Measurements from ENCODE around the gene CUL5. TPM values are rescaled to one million over a fixed set of nuclear protein-coding genes. Genes with fewer than 3 reads are reported as not detected.

Gene CUL5
- polyA plus RNA-seq, 1 of the 3 experiments (the other 2 are of a cell fraction) = 8.0 TPM

DNA sequence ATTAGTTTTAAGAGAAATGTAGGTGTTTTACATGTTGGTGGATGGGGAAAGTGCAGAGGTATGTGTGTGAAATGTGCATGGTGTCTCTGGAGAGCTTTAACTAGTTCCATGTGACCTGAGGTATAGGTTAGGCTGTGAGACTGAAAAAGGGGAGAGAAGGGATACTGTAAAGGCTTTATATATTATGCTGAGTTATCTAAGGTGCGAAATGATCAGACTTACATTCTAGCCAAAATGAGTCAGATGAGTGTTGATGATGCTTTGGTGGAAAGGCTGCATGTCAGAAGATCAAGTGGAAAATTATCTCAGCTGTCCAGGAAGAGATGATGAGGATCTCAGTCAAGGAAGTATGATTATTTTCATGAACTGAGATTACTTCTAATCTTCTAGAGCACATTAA, 128.5 kb downstream of the CUL5 start:
- H4K20me1 ChIP-seq (ENCODE audit: insufficient read depth) = no peaks in the 10 kb centered on the region
- H3F3A ChIP-seq (replicated peaks; ENCODE audit: insufficient read depth) = peaks cover 7% of the 10 kb centered on the region
- no peak overlapping the region for H2AFZ ChIP-seq (ENCODE audit: low read depth)
- POLR2A ChIA-PET = no interaction called here
- H3K9me2 ChIP-seq = no peaks in the 10 kb centered on the region
- DNase-seq = no peak
- TF ChIP-seq MEF2A (IDR thresholded peaks at IDR 0.05; ENCODE audit: borderline replicate concordance, low read depth) (no peak), YY1 (IDR thresholded peaks at IDR 0.05; ENCODE audit: low read depth) (no peak), MXI1 (IDR thresholded peaks at IDR 0.05; ENCODE audit: low read depth, low read length) (no peak)
- TF ChIP-seq, protein P1, sequence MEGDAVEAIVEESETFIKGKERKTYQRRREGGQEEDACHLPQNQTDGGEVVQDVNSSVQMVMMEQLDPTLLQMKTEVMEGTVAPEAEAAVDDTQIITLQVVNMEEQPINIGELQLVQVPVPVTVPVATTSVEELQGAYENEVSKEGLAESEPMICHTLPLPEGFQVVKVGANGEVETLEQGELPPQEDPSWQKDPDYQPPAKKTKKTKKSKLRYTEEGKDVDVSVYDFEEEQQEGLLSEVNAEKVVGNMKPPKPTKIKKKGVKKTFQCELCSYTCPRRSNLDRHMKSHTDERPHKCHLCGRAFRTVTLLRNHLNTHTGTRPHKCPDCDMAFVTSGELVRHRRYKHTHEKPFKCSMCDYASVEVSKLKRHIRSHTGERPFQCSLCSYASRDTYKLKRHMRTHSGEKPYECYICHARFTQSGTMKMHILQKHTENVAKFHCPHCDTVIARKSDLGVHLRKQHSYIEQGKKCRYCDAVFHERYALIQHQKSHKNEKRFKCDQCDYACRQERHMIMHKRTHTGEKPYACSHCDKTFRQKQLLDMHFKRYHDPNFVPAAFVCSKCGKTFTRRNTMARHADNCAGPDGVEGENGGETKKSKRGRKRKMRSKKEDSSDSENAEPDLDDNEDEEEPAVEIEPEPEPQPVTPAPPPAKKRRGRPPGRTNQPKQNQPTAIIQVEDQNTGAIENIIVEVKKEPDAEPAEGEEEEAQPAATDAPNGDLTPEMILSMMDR (IDR thresholded peaks at IDR 0.05) = no peak
- TF ChIP-seq, protein P2, sequence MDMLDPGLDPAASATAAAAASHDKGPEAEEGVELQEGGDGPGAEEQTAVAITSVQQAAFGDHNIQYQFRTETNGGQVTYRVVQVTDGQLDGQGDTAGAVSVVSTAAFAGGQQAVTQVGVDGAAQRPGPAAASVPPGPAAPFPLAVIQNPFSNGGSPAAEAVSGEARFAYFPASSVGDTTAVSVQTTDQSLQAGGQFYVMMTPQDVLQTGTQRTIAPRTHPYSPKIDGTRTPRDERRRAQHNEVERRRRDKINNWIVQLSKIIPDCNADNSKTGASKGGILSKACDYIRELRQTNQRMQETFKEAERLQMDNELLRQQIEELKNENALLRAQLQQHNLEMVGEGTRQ (IDR thresholded peaks at IDR 0.05; ENCODE audit: borderline replicate concordance, low read depth, low read length) = no peak
- no peaks in the 10 kb centered on the region; a peak in 1 of 4 replicates for H3K4me1 ChIP-seq (ENCODE audit: control insufficient read depth in 1 of 2, insufficient read depth in 2 of 2, low read depth in 1 of 2, low read length in 1 of 2)
- H3K9ac ChIP-seq = no peak overlapping the region
- H3K36me3 ChIP-seq (replicated peaks in 1 of 2; ENCODE audit: control insufficient read depth in 1 of 2, insufficient read depth in 2 of 2, low read length in 1 of 2) = peaks cover 29 to 38% of the 10 kb centered on the region in 2 experiments
- H3K79me2 ChIP-seq (ENCODE audit: insufficient read depth) = no peaks in the 10 kb centered on the region
- WGBS (ENCODE audit: low lambda C conversion rate) = 100% methylated on average over 1 of the region's 1 CpG
- no peaks in the 10 kb centered on the region for H3K27me3 ChIP-seq (ENCODE audit: insufficient read depth)
- H3K4me2 ChIP-seq = no peak overlapping the region
- CTCF ChIA-PET = no interaction called here
- no peaks in the 10 kb centered on the region for H3K9me3 ChIP-seq
- no peak overlapping the region for H3K27ac ChIP-seq (ENCODE audit: low read depth in 2 of 2, low read length in 1 of 2)
- H3K4me3 ChIP-seq (ENCODE audit: low read depth in 2 of 2, low read length in 1 of 2) = no peak overlapping the region

DNA sequence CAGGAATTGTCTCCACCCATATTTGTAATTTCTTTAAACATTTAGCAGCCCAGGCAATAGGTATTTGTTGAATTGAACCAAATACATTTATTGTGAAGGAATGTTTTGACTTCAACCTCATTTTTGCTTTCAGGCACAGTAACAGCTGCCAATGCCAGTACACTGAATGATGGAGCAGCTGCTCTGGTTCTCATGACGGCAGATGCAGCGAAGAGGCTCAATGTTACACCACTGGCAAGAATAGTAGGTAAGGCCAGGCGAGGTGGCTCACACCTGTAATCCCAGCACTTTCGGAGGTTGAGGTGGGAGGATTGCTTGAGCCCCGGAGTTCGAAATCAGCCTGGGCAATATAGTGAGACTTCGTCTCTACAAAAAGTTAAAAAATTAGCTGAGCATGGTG, 133.6 kb downstream of the CUL5 start:
- Histone ChIP-seq H2AFZ (ENCODE audit: low read depth) (no peak overlapping the region), H3K9me2 (no peaks in the 10 kb centered on the region), H3K4me1 (ENCODE audit: control insufficient read depth in 1 of 2, insufficient read depth in 2 of 2, low read depth in 1 of 2, low read length in 1 of 2) (no peaks in the 10 kb centered on the region), H3K27ac (ENCODE audit: low read depth in 2 of 2, low read length in 1 of 2) (no peak overlapping the region), H4K20me1 (ENCODE audit: insufficient read depth) (no peaks in the 10 kb centered on the region), H3K27me3 (ENCODE audit: insufficient read depth) (no peaks in the 10 kb centered on the region), H3K9ac (no peak overlapping the region), H3K4me2 (no peak overlapping the region), H3K9me3 (no peaks in the 10 kb centered on the region), H3K36me3 (replicated peaks in 1 of 2; ENCODE audit: control insufficient read depth in 1 of 2, insufficient read depth in 2 of 2, low read length in 1 of 2) (peaks cover 56 to 73% of the 10 kb centered on the region in 2 experiments), H3K79me2 (ENCODE audit: insufficient read depth) (no peaks in the 10 kb centered on the region), H3K4me3 (ENCODE audit: low read depth in 2 of 2, low read length in 1 of 2) (no peak overlapping the region), H3F3A (replicated peaks; ENCODE audit: insufficient read depth) (peaks cover 4% of the 10 kb centered on the region)
- 92% methylated on average over 7 of the region's 7 CpGs for WGBS (ENCODE audit: low lambda C conversion rate)
- TF ChIP-seq, protein P3, sequence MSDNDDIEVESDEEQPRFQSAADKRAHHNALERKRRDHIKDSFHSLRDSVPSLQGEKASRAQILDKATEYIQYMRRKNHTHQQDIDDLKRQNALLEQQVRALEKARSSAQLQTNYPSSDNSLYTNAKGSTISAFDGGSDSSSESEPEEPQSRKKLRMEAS (IDR thresholded peaks at IDR 0.05; ENCODE audit: low read depth) = no peak
- TF ChIP-seq, protein P4, sequence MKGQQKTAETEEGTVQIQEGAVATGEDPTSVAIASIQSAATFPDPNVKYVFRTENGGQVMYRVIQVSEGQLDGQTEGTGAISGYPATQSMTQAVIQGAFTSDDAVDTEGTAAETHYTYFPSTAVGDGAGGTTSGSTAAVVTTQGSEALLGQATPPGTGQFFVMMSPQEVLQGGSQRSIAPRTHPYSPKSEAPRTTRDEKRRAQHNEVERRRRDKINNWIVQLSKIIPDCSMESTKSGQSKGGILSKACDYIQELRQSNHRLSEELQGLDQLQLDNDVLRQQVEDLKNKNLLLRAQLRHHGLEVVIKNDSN (IDR thresholded peaks at IDR 0.05; ENCODE audit: borderline replicate concordance, low read depth) = no peak
- TF ChIP-seq YY1 (IDR thresholded peaks at IDR 0.05; ENCODE audit: low read depth) = no peak
- DNase-seq = no peak
- CTCF ChIA-PET = no interaction called here
- POLR2A ChIA-PET = no interaction called here
